HepG2 (cell line): ENCODE measurements around the gene IRF3. TPM values are rescaled to one million over a fixed set of nuclear protein-coding genes. Genes with fewer than 3 reads are reported as not detected.
A peak's percentile ranks its signal among the peaks of the same experiment; 100 is the strongest.

Source experiments
- ATF5 ChIP-seq: sonication (generic); formaldehyde crosslinking; IDR thresholded peaks from 2 replicates; pipeline ENCODE4 v1.4.0; 2020; ENCODE audit warnings: mild to moderate bottlenecking, low read depth, missing genetic modification reagents
- BCLAF1 ChIP-seq: fragments of 450-650 bp; IDR thresholded peaks from 2 replicates; pipeline ENCODE4 v1.6.1; 2017; ENCODE audit warnings: mild to moderate bottlenecking
- FOXP4 ChIP-seq: sonication (generic); formaldehyde crosslinking; IDR thresholded peaks from 2 replicates; pipeline ENCODE4 v1.4.0; 2020; ENCODE audit warnings: missing genetic modification reagents
- HMGA1 ChIP-seq: sonication (generic); formaldehyde crosslinking; conservative IDR thresholded peaks from 2 replicates; pipeline ENCODE4 v1.4.0; 2020; ENCODE audit warnings: missing genetic modification reagents
- JUND ChIP-seq: sonication (generic); formaldehyde crosslinking; IDR thresholded peaks from 2 replicates; pipeline ENCODE4 v1.8.0; 2022; ENCODE audit warnings: mild to moderate bottlenecking, missing genetic modification reagents
- MED13 ChIP-seq: sonication (generic); formaldehyde crosslinking; IDR thresholded peaks from 2 replicates; pipeline ENCODE4 v1.5.0; 2020; ENCODE audit warnings: missing genetic modification reagents
- STAT6 ChIP-seq: sonication (generic); formaldehyde crosslinking; IDR thresholded peaks from 2 replicates; pipeline ENCODE4 v1.4.0; 2020; ENCODE audit warnings: missing genetic modification reagents, mild to moderate bottlenecking, borderline replicate concordance
- ZBTB34 ChIP-seq: sonication (generic); formaldehyde crosslinking; IDR thresholded peaks from 2 replicates; pipeline ENCODE4 v1.8.0; 2022; ENCODE audit warnings: mild to moderate bottlenecking, missing genetic modification reagents
- ZBTB7A ChIP-seq: sonication (generic); formaldehyde crosslinking; IDR thresholded peaks from 2 replicates; pipeline ENCODE4 v1.8.0; 2022; ENCODE audit warnings: mild to moderate bottlenecking, missing genetic modification reagents
- ZNF142 ChIP-seq: sonication (generic); formaldehyde crosslinking; IDR thresholded peaks from 2 replicates; pipeline ENCODE4 v1.4.0; 2020; ENCODE audit warnings: missing genetic modification reagents
- ZNF282 ChIP-seq: fragments of 450-650 bp; IDR thresholded peaks from 2 replicates; pipeline ENCODE4 v1.6.1; 2018; ENCODE audit not compliant: partially characterized antibody
- ZNF546 ChIP-seq: sonication (generic); formaldehyde crosslinking; conservative IDR thresholded peaks from 2 replicates; pipeline ENCODE4 v1.8.1; 2023; ENCODE audit warnings: mild to moderate bottlenecking, missing genetic modification reagents
- ZNF557 ChIP-seq: sonication (generic); formaldehyde crosslinking; IDR thresholded peaks from 2 replicates; pipeline ENCODE4 v1.4.0; 2020; ENCODE audit warnings: missing genetic modification reagents
- polyA plus RNA-seq, 8 experiments: library from polyadenylated mRNA; depleted of rRNA in 3 of 8; stranded (reverse) in 7 of 8; unstranded in 1 of 8; fragments of >200 nt; fragmentation: Illumina TruSeq in 4 of 8; extraction: Trizol in 4 of 8; gene quantifications; 2 replicates each; pipeline versions ENCODE4 v1.2.1 to v1.2.3, GENCODE V29; 2011 to 2016; ENCODE audit warnings: low read depth in 4 of 8, missing spikeins in 1 of 8, mixed read lengths in 1 of 8; ENCODE audit not compliant: insufficient read depth in 1 of 8
- total RNA-seq, 5 experiments: library from RNA; depleted of rRNA; stranded (reverse); fragments of >200 nt; fragmentation: Illumina TruSeq; extraction: Trizol; gene quantifications; 2 replicates each; pipeline ENCODE4 v1.2.3, GENCODE V29; 2016; ENCODE audit warnings: low read depth in 1 of 5

Gene IRF3
- total and polyA plus RNA-seq, 2 of the 13 experiments (the other 11 are each of a cell fraction or from before 2014, with no cell fraction given), result 61.9 to 65.5 TPM

- no peak for TF ChIP-seq ZNF142 (CRISPR knock-in tag)
- no peak for TF ChIP-seq MED13 (CRISPR knock-in tag)
- TF ChIP-seq STAT6 (CRISPR knock-in tag), result no peak
- TF ChIP-seq BCLAF1, result no peak
- no peak for TF ChIP-seq ZBTB34 (CRISPR knock-in tag)
- peak; percentile 70; the same call in 1 of the 2 replicates for TF ChIP-seq ZNF546
- peak; percentile 25; the same call in 1 of the 2 replicates for TF ChIP-seq FOXP4
- TF ChIP-seq ZBTB7A (CRISPR knock-in tag), result peak; percentile 84; the same call in 1 of the 2 replicates
- no peak for TF ChIP-seq HMGA1 (CRISPR knock-in tag)
- no peak for TF ChIP-seq ZNF557
- no peak for TF ChIP-seq JUND (CRISPR knock-in tag)
- no peak for TF ChIP-seq ZNF282
- no peak for TF ChIP-seq ATF5 (CRISPR knock-in tag)
These were observed 11.7 kb upstream of the IRF3 start, which contains the start of gene PRMT1 (continued) for GRCh38 chr19:49677231-49677900.
